ENCODE data around the gene MRAS.

The MRAS gene

GRCh38 chr3:138314751-138315150, 33.6 kb upstream of the MRAS start:
- TF ChIP-seq CTCF (IDR thresholded peaks at IDR 0.05; ENCODE audit: control extremely low read depth, extremely low read depth, low read depth, missing control alignments) = no peak
- ChIA-PET POLR2A (no interaction called here), CTCF (interaction anchor here (1.1 to 1.4 kb wide), 3 partner anchors 13 to 20 kb away, joined by 3 read pairs; no protein-coding TSS in a partner anchor)
- DNase-seq (ENCODE audit: extremely low spot score) = no peak

GRCh38 chr3:138317687-138318086, 30.7 kb upstream of the MRAS start:
- CTCF ChIA-PET = interaction anchor here (1.7 kb wide), 1 partner anchor 11 kb away, joined by 7 read pairs; no protein-coding TSS in a partner anchor

GRCh38 chr3:138323971-138324370, 24.4 kb upstream of the MRAS start:
- ChIA-PET POLR2A (no interaction called here), CTCF (interaction anchor here (1.6 kb wide), 1 partner anchor 11 kb away, joined by 3 read pairs; no protein-coding TSS in a partner anchor)
- TF ChIP-seq CTCF (IDR thresholded peaks at IDR 0.05; ENCODE audit: control extremely low read depth, extremely low read depth, low read depth, missing control alignments) = no peak
- DNase-seq (ENCODE audit: extremely low spot score) = no peak

More at GRCh38 chr3:138317687-138318086, 30.7 kb upstream of the MRAS start:
- no peak for DNase-seq (ENCODE audit: extremely low spot score)
- TF ChIP-seq CTCF (IDR thresholded peaks at IDR 0.05; ENCODE audit: control extremely low read depth, extremely low read depth, low read depth, missing control alignments) = no peak
- POLR2A ChIA-PET = no interaction called here

GRCh38 chr3:138325990-138326389, 22.4 kb upstream of the MRAS start:
- TF ChIP-seq CTCF (IDR thresholded peaks at IDR 0.05; ENCODE audit: control extremely low read depth, extremely low read depth, low read depth, missing control alignments) = no peak
- CTCF ChIA-PET = interaction anchor here (0.9 to 1.8 kb wide), 3 partner anchors 14 to 56 kb away, joined by 3 to 4 read pairs (median 3); no protein-coding TSS in a partner anchor
- no peak for DNase-seq (ENCODE audit: extremely low spot score)
- POLR2A ChIA-PET = interaction anchor here (0.6 kb wide), 1 partner anchor 102 kb away, joined by 6 read pairs; no protein-coding TSS in a partner anchor

GRCh38 chr3:138326866-138327595, 21.3 kb upstream of the MRAS start:
- ChIA-PET POLR2A (no interaction called here), CTCF (interaction anchor here (1.8 kb wide), 1 partner anchor 15 kb away, joined by 4 read pairs; no protein-coding TSS in a partner anchor)
- no peak for DNase-seq (ENCODE audit: extremely low spot score)
- TF ChIP-seq CTCF (IDR thresholded peaks at IDR 0.05; ENCODE audit: control extremely low read depth, extremely low read depth, low read depth, missing control alignments) = no peak

GRCh38 chr3:138327831-138328230, 20.5 kb upstream of the MRAS start:
- ChIA-PET POLR2A (interaction anchor here (0.5 kb wide), 1 partner anchor 134 kb away, joined by 3 read pairs; no protein-coding TSS in a partner anchor), CTCF (interaction anchor here (0.6 to 2.0 kb wide), 9 partner anchors 10 to 588 kb away, joined by 3 to 7 read pairs (median 3); no protein-coding TSS in a partner anchor)
- no peak for TF ChIP-seq CTCF (IDR thresholded peaks at IDR 0.05; ENCODE audit: control extremely low read depth, extremely low read depth, low read depth, missing control alignments)
- no peak for DNase-seq (ENCODE audit: extremely low spot score)

All from GM10248 (cell line).